HepG2 (cell line): ENCODE data around the gene ZNF821. TPM values are rescaled to one million over a fixed set of nuclear protein-coding genes. Genes with fewer than 3 reads are reported as not detected.
"Not testable (repeated sequence)": the region's sequence is repeated elsewhere in the genome, so short reads cannot be mapped to it uniquely, and the experiment has no call there.

Experiments used
- ATAC-seq: fragments of 200-7000 bp; cut with Tn5 transposase; 3 replicates; pipeline ENCODE4 v1.9.1; 2020; ENCODE audit warnings: mild to moderate bottlenecking, moderate library complexity
- BruUV-seq: library from RNA; stranded (reverse); fragments of 400-500 nt; replicated peaks from 2 replicates; lab custom pipeline; 2021; lab: Mats Ljungman, UMichigan
- CTCF ChIA-PET: fragments of 300-600 bp; formaldehyde crosslinking; extraction: SDS; loops from one replicate; lab custom pipeline; 2021; ENCODE audit warnings: low total read pairs, inconsistent platforms, low intra/inter-chr PET ratio; lab: Yijun Ruan, JAX
- POLR2A ChIA-PET: fragments of 350-600 bp; sonication (Branson Sonifier 250); formaldehyde crosslinking; loops from one replicate; lab custom pipeline; 2020; ENCODE audit warnings: antibody characterized with exemption, inconsistent platforms; lab: Yijun Ruan, JAX
- DNase-seq: peaks from one replicate; pipeline ENCODE4 v3.0.0-alpha.2; 2015; ENCODE audit warnings: low spot score
- FAIRE-seq: peaks from 3 replicates; lab custom pipeline; 2011; peaks lifted over from hg19 to GRCh38; lab: Jason Lieb, UNC
- H2AFZ ChIP-seq: one replicate; pipeline ENCODE4 v1.6.1; 2011; ENCODE audit warnings: low read length, inconsistent platforms
- H3K27ac ChIP-seq: fragments of 300-600 bp; 3 replicates; pipeline ENCODE4 v1.8.0; 2011; ENCODE audit warnings: mixed run types, mild to moderate bottlenecking, mixed read lengths, low read length, inconsistent platforms; ENCODE audit not compliant: insufficient read depth; ENCODE audit errors: extremely low read length
- H3K27me3 ChIP-seq, 2 experiments: fragments of 200-600 bp in 1 of 2; 2 replicates in 1 of 2; 3 replicates in 1 of 2; pipeline versions ENCODE4 v1.6.0 to v1.8.0; 2011; ENCODE audit warnings: low read length in 2 of 2, mild to moderate bottlenecking in 2 of 2, moderate library complexity in 2 of 2, inconsistent platforms in 1 of 2; ENCODE audit not compliant: insufficient read depth in 2 of 2, control insufficient read depth in 1 of 2
- H3K36me3 ChIP-seq, 2 experiments: fragments of 200-600 bp in 1 of 2; replicated peaks in 1 of 2; 2 replicates in 1 of 2; 3 replicates in 1 of 2; pipeline versions ENCODE4 v1.5.1 to v1.8.0; 2011; ENCODE audit warnings: low read length in 2 of 2, inconsistent platforms in 1 of 2; ENCODE audit not compliant: insufficient read depth in 2 of 2, control insufficient read depth in 1 of 2
- H3K4me1 ChIP-seq: 2 replicates; pipeline ENCODE4 v1.5.1; 2012; ENCODE audit warnings: low read length, inconsistent platforms; ENCODE audit not compliant: insufficient read depth
- H3K4me2 ChIP-seq: 2 replicates; pipeline ENCODE4 v1.6.0; 2011; ENCODE audit warnings: low read depth, low read length, inconsistent platforms
- H3K4me3 ChIP-seq, 3 experiments: fragments of 200-600 bp in 1 of 3; sonication (generic), shearing (Covaris generic) in 1 of 3; replicated peaks in 1 of 3; 2 replicates each; pipeline ENCODE4 v1.5.1; 2011 to 2016; ENCODE audit warnings: low read length in 3 of 3, inconsistent platforms in 2 of 3, low read depth in 2 of 3, mild to moderate bottlenecking in 2 of 3, control low read depth in 1 of 3, mixed read lengths in 1 of 3; ENCODE audit not compliant: insufficient read depth in 1 of 3
- H3K79me2 ChIP-seq: one replicate; pipeline ENCODE4 v1.6.1; 2011; ENCODE audit warnings: low read length, inconsistent platforms; ENCODE audit not compliant: insufficient read depth
- H3K9ac ChIP-seq: 2 replicates; pipeline ENCODE4 v1.6.0; 2011; ENCODE audit warnings: mild to moderate bottlenecking, low read depth, low read length, inconsistent platforms; ENCODE audit not compliant: insufficient read depth
- H3K9me3 ChIP-seq: 2 replicates; pipeline ENCODE4 v1.5.1; 2012; ENCODE audit warnings: mild to moderate bottlenecking, low read length
- H4K20me1 ChIP-seq: 2 replicates; pipeline ENCODE4 v1.6.0; 2011; ENCODE audit warnings: inconsistent platforms, mild to moderate bottlenecking, low read length, moderate library complexity; ENCODE audit not compliant: insufficient read depth
- EHMT2 ChIP-seq: fragments of 200-600 bp; sonication (generic); IDR thresholded peaks from 2 replicates; pipeline ENCODE4 v1.7.0; 2017; ENCODE audit warnings: antibody characterized with exemption, low read depth, low read length, borderline replicate concordance
- KAT8 ChIP-seq: IDR thresholded peaks from 2 replicates; pipeline ENCODE4 v1.6.1; 2016; ENCODE audit warnings: missing genetic modification reagents, missing compliant biosample characterization
- ZNF253 ChIP-seq: sonication (generic); formaldehyde crosslinking; IDR thresholded peaks from 2 replicates; pipeline ENCODE4 v1.8.0; 2022; ENCODE audit warnings: mild to moderate bottlenecking, missing genetic modification reagents, borderline replicate concordance
- ZNF367 ChIP-seq: sonication (generic); formaldehyde crosslinking; IDR thresholded peaks from 2 replicates; pipeline ENCODE4 v1.4.0; 2020; ENCODE audit warnings: missing genetic modification reagents, borderline replicate concordance
- WGBS: methylation state at CpG from one replicate; pipeline ENCODE4 v1.1.6; 2017; ENCODE audit warnings: low lambda C conversion rate; 5-methylcytosine and 5-hydroxymethylcytosine counted together
- in situ Hi-C: cut with HindIII; loops from 2 replicates; pipeline ENCODE4 v1.10.0; 2017; ENCODE audit warnings: low pct_unique_long_range_greater_than_20kb; ENCODE audit not compliant: extremely low pct_ligation_motif_present
- intact Hi-C: fragments of 100-400 bp; cut with micrococcal nuclease; formaldehyde crosslinking; loops from one replicate; pipeline ENCODE4 v1.10.0; 2022; ENCODE audit not compliant: unreplicated experiment
- polyA plus RNA-seq, 8 experiments: library from polyadenylated mRNA; depleted of rRNA in 3 of 8; stranded (reverse) in 7 of 8; unstranded in 1 of 8; fragments of >200 nt; fragmentation: Illumina TruSeq in 4 of 8; extraction: Trizol in 4 of 8; gene quantifications; 2 replicates each; pipeline versions ENCODE4 v1.2.1 to v1.2.3, GENCODE V29; 2011 to 2016; ENCODE audit warnings: low read depth in 4 of 8, missing spikeins in 1 of 8, mixed read lengths in 1 of 8; ENCODE audit not compliant: insufficient read depth in 1 of 8
- total RNA-seq, 5 experiments: library from RNA; depleted of rRNA; stranded (reverse); fragments of >200 nt; fragmentation: Illumina TruSeq; extraction: Trizol; gene quantifications; 2 replicates each; pipeline ENCODE4 v1.2.3, GENCODE V29; 2016; ENCODE audit warnings: low read depth in 1 of 5
- TF ChIP-seq, protein P1 (sequence below): sonication (generic); formaldehyde crosslinking; IDR thresholded peaks from 2 replicates; pipeline ENCODE4 v1.5.0; 2020; ENCODE audit warnings: missing genetic modification reagents, mild to moderate bottlenecking, borderline replicate concordance
- TF ChIP-seq, protein P2 (sequence below): sonication (generic); formaldehyde crosslinking; IDR thresholded peaks from 2 replicates; pipeline ENCODE4 v1.4.0; 2020; ENCODE audit warnings: missing genetic modification reagents, mild to moderate bottlenecking, borderline replicate concordance

ZNF821 gene
- total and polyA plus RNA-seq, 2 of the 13 experiments (the other 11 are each of a cell fraction or from before 2014, with no cell fraction given) = 7.0 to 9.1 TPM

DNA sequence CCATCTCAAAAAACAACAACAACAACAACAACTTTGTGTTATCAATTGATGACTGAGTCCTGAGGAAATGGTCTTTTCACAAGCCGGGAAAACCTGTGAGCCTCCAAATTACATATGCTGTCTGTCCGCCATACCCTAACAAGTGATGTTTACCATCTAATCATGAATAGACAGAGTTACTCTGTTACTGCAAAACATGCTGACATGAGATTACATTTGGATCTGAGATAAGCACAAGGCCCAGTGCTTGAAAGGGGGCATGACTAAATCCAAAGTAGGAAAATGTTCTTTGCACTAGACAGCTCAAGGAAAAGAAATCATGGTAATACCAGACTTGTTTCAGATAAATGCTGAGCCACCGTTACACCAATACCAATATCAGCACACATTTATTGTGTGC, 46.8 kb downstream of the ZNF821 start (continued):
- TF ChIP-seq EHMT2 = no peak

GRCh38 chr16:71834291-71834690, 49.7 kb downstream of the ZNF821 start:
- ChIA-PET CTCF (no interaction called here), POLR2A (no interaction called here)
- 24% methylated on average over 3 of the region's 3 CpGs for WGBS

DNA sequence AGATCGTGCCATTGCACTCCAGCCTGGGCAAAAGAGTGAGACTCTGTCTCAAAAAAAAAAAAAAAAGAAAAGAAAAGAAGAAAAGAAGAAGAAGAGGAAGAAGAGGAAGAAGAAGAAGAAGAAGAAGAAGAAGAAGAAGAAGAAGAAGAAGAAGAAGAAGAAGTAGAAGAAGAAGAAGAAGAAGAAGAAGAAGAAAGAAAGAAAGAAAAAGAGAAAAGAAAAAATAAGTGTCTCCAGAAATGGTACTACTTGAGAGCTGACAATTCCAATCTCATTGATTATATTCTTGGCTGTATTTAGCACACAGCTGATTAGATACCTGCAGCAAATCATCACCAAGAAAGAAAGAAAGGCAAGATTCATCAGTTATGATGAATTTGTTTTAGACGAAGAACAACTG, 51.9 kb downstream of the ZNF821 start:
- WGBS = 49% methylated on average over 2 of the region's 2 CpGs
- H3K79me2 ChIP-seq, H3K9me3 ChIP-seq, H3K9ac ChIP-seq, H3K4me3 ChIP-seq, FAIRE-seq, H3K4me2 ChIP-seq, H3K27me3 ChIP-seq, H3K36me3 ChIP-seq, intact Hi-C loops, H4K20me1 ChIP-seq, H3K27ac ChIP-seq, BruUV-seq, H2AFZ ChIP-seq, in situ Hi-C loops, ATAC-seq, DNase-seq, CTCF ChIA-PET: not testable (repeated sequence)
- POLR2A ChIA-PET = interaction anchor here (1.3 kb wide), 1 partner anchor 23 kb away, joined by 3 read pairs; the partner anchor contains the start of gene AP1G1
- H3K4me1 ChIP-seq = peaks cover 10% of the 10 kb centered on the region; the same call in 1 of the 2 replicates

More at GRCh38 chr16:71834291-71834690, 49.7 kb downstream of the ZNF821 start:
- Histone ChIP-seq H3K79me2 (no peaks in the 10 kb centered on the region), H3K9ac (no peak overlapping the region), H3K4me1 (peaks cover 10% of the 10 kb centered on the region; the same call in 1 of the 2 replicates), H3K27ac (no peak overlapping the region), H3K4me2 (no peak overlapping the region), H3K27me3 (no peaks in the 10 kb centered on the region), H3K36me3 (no peaks in the 10 kb centered on the region), H4K20me1 (no peaks in the 10 kb centered on the region), H3K9me3 (no peaks in the 10 kb centered on the region), H3K4me3 (no peak overlapping the region), H2AFZ (no peak overlapping the region)
- intact Hi-C loops (no loop called here), in situ Hi-C loops (no loop called here)
- no TSS peak for BruUV-seq
- no peak for DNase-seq
- TF ChIP-seq, protein P1, sequence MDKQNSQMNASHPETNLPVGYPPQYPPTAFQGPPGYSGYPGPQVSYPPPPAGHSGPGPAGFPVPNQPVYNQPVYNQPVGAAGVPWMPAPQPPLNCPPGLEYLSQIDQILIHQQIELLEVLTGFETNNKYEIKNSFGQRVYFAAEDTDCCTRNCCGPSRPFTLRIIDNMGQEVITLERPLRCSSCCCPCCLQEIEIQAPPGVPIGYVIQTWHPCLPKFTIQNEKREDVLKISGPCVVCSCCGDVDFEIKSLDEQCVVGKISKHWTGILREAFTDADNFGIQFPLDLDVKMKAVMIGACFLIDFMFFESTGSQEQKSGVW (CRISPR knock-in tag) = no peak
- TF ChIP-seq, protein P2, sequence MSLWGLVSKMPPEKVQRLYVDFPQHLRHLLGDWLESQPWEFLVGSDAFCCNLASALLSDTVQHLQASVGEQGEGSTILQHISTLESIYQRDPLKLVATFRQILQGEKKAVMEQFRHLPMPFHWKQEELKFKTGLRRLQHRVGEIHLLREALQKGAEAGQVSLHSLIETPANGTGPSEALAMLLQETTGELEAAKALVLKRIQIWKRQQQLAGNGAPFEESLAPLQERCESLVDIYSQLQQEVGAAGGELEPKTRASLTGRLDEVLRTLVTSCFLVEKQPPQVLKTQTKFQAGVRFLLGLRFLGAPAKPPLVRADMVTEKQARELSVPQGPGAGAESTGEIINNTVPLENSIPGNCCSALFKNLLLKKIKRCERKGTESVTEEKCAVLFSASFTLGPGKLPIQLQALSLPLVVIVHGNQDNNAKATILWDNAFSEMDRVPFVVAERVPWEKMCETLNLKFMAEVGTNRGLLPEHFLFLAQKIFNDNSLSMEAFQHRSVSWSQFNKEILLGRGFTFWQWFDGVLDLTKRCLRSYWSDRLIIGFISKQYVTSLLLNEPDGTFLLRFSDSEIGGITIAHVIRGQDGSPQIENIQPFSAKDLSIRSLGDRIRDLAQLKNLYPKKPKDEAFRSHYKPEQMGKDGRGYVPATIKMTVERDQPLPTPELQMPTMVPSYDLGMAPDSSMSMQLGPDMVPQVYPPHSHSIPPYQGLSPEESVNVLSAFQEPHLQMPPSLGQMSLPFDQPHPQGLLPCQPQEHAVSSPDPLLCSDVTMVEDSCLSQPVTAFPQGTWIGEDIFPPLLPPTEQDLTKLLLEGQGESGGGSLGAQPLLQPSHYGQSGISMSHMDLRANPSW (CRISPR knock-in tag) = no peak
- TF ChIP-seq ZNF367 (CRISPR knock-in tag) (no peak), KAT8 (CRISPR knock-in tag) (no peak), ZNF253 (CRISPR knock-in tag) (no peak)
- no peak for ATAC-seq
- FAIRE-seq = no peak

GRCh38 chr16:71831698-71832097, 52.3 kb downstream of the ZNF821 start:
- 31% methylated on average over 3 of the region's 3 CpGs for WGBS
- FAIRE-seq, H3K79me2 ChIP-seq, CTCF ChIA-PET, DNase-seq, intact Hi-C loops, H4K20me1 ChIP-seq, H3K9me3 ChIP-seq, H3K36me3 ChIP-seq, POLR2A ChIA-PET, H3K4me2 ChIP-seq, ATAC-seq, H3K27ac ChIP-seq, H3K9ac ChIP-seq, BruUV-seq, H3K27me3 ChIP-seq, H3K4me3 ChIP-seq, in situ Hi-C loops, H2AFZ ChIP-seq: not testable (repeated sequence)
- peaks cover 10% of the 10 kb centered on the region; the same call in 1 of the 2 replicates for H3K4me1 ChIP-seq
